Superior temporal gyrus (tissue), 1 donor: ENCODE results near the gene SLC38A10.

Experiments used
- DNase-seq: peaks from one replicate; pipeline ENCODE4 v3.0.0-alpha.2; 2016; ENCODE audit errors: extremely low spot score

SLC38A10 gene

DNA sequence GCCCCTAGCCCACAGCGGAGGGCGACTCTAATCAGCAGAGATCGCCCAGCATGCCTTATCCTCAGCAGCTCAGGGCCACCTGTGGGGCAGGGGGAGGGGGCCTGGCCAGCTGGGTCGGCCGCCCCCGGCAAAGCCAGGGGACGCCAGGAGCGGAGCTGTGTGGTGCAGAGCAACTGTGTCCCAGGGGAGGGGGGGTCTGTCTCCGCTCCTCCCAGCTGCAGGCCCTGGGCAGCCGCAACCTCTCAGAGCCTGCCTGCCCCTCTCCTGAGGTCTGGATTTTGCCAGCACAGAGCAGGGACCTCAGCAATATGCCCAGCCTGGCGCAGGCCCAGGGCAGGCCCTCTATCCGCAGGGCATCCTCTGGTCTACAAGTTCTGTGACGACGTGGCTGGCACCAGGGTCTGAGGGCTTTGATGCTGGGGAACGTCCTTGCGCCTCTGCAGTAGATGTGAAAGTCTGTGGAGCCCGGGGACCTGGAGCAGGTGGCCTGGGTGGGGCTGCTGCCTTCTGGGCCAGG lies 36.5 kb upstream of the SLC38A10 start:
- DNase-seq: no peak

DNA sequence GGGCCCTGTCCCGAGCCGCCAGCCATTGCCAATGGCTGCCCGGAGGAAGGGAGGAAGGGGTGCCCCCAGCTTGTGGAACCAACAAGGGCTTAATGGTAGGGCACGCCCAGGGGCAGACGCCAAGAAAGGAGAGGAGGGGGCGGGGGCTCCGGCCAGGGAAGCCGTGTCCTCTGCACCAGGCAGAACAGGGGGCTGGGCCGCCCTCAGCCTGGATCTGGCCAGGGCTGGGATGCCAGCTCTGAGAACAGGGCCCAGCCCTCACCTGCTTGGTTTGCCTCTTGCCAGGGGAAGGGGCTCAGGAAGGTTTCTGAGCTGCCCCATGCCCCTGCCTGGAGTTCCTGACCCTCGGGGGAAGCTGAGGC lies 35.8 kb upstream of the SLC38A10 start:
- no peak for DNase-seq

DNA sequence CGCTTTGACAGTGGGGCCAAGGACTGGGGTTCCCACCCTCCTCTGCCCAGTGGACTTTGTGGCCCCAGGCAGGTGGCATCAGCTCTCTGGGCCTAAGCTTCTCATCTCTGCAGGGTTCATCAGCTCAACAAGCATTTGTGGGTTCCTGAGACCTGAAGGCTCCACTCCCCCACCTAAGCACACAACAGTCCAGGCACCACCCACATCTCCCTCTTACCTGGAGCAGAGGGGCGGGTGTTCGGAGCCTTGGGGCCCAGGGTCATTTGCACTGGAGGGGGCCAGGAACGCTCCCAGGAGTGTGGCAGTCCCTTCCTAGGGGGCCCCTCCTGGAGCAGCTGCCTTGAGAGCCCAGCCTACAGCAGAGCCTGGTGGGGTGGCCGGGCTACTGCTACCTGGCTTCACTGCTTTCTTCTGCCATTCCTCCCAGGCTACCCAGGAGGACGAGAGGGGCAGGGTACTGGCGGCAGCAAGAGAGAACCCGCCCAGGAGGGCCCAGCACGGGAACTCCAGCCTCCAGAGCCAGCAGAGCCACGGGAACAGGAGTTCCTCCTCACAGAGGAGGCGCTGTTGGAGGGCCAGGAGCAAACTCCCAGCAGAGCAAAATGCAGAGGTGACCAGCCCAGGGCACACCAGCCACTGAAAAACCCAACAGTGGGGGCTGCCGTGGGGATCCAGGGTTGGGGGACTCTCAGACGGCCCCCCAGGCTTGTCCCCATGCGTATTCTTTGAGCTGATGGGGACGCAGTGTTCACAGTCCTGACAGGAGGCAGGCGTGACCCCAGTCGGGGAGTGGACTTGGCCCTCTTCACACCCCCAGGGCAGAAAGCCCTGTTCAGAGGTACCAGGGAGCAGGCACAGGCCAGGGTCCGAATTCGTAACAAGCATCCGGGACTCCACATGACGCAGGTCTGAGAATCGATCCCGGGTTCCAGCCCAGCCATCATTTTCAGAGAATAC lies 35.1 kb upstream of the SLC38A10 start:
- no peak for DNase-seq

DNA sequence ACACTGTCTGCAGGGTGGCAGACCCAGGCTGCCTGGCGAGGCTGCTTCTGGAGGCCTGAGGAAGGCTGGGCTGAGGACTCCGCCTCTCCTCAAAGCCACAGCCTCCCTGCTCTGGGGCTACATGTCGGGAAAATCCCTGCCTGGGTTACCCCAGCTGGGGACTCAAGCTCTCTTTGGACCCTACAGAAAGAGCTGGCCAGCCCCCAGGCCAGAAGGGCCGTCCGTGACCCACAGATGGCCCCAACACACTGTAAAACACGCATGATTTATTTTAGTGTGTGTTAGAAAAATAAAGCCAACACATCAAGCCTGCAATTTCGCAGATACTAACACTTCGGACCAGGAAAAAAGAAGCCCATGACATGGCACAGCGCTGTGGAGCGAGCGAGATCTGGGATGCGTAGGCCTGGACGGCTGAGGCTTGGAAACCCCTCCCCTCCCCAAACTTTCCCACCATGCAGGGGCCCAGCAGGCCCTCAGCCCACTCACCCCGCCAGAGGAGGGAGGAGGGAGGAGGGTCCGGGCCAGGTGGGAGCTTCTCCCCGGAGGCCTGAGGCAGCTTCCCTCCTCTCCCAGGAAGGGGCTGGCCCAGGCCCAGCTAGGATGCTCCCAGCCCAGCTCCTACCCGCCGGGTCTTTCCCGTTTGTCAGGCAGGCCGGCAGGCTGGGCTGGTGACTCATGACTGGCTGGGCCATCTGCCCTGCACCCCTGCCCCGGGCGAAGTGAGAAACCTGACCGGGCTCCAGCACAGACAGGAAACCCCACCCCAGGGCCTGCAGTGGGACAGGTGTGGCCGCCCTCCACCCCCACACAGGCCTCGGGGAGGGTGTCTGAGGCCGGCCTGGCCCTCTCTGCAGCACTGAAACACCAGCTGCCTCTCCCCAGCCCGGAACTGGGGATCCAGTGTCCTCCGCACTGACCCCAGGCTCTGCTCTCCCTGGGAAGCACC lies 34.1 kb upstream of the SLC38A10 start:
- DNase-seq: no peak

DNA sequence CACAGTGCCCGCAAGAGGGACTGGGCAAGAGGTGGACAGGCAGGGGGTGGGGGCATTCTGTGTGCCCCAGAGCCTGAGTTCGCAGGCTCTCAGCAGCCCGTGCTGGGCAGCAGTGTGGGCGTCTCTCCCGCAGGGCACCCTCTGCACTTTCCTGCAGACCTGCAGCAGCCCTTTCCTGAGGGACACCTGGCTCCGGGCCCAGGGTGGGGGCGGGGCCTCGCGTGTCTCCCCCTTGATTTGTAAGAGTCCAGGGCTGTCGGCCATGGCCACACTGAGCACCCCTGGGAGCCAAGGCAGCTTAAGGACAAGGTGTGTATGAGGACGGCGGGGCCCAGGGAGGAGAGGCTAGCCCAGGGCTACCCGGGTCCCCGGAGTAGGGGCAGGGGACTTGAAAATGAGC lies 33.4 kb upstream of the SLC38A10 start:
- DNase-seq: no peak

DNA sequence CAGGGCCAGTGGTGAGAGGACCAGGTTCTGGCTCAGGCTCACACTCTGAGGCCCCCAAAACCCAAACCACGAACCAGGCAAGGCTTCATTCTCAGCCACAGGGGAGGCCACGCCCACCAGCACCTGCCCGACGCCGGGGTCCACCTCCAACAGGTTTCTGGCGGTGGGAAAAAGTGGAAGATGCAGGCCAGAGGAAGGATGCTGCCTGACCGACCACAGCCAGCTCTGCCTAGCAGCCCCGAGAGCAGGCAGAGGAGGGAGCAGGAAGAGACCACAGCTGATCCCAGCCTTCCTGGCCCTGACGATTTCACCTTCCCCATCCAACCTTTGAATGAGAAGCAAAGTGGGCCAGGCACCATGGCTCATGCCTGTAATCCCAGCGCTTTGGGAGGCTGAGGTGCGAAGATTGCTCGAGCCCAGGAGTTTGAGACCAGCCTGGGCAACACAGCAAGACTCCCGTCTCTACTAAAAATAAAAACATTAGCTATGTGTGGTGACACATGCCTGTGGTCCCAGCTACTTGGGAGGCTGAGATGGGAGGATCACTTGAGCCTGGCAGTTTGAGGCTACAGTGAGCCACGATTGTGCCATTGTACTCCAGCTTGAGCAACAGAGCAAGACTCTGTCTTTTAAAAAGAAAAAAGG lies 30.7 kb upstream of the SLC38A10 start:
- no peak for DNase-seq

DNA sequence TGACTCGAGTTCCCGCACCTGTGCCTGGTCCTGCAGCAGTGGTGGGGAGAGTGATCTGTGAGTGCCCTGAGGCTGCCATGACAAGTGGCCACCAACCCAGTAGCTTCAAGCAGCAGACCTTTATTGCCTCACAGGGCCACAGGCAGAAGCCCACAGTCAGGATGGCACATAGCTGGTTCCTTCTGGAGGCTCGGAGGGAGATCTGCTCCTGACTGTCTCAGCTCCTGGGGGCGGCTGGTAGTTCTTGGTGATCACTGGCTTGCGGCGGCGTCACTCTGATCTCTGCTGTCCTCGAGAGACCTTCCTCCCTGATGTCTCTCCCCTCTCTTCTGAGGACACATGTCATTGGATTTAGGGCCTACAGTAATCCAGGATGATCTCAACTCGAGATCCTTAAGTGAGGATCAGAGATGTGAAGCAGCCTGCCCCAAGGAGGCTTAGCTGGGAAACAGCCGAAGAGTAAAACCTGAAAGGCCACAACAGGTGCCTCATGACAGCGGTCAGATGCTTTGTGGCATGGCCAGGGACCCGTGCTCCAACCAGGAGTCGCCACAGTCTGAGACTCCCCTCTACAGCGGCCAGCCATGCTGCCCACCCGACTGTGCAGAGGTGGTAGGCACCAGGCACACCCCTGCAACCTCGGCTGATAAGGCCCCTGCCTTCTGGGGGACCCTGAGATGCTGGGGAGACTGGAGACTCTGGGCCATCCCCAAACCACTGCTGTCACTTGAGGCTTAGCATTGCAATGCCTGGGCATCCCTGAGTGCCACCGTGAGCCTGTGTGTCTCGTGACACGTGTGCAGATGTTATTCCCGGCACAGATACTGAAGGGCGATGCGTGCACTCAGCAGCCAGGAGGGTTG lies 30.0 kb upstream of the SLC38A10 start:
- no peak for DNase-seq

DNA sequence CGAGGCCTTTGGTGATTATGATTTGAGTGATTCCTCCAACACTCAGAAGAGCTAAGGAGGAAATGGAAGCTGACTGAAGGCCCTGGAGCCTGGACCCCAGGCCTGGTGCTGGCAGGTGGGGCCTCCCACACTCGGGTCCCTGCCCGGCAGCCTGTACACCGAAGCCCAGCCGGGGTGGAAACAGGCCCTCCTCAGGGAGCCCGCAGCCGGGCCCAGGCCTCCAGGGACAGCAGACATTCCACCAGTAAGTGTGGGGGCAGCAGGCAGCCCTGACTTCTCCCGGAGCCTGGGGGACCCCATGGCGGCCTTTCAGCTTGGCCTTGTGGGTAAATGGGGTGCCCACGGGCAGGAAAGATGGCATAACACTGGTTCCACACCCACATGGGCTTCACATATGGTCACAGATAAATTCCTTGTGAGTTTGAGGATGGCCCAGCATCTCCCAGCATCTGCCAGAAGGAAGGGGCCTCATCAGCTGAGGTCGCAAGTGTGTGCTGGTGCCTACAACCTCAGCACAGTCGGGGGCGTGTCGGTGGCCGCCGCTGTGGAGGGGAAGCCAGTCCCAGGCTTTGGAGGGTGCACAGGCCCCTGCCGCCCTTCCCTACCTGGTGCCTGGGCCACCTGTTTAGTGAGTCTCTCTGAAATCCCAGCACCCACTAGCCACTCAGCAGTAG lies 29.2 kb upstream of the SLC38A10 start:
- no peak for DNase-seq

DNA sequence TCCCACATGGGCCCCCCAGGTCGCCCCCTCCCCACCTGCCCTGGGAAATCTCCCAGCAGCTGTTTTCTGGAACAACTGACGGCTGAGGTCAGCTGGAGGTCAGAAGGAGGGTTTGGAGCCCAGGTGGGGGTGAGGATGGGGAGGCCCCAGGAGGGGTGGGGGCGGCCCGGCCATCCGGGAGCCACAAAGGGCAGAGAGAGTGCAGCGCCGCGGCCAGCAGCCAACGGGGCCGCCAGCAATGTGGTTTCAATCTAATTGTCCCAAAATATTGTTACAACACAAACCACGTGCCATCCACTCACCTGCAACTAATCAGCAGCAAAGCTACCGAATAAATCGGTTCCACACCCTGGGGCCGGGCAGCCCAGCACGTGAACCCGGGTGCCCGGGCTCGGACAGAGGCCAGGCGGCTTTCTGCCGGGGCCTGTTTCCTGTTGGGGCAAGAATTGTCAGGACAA lies 28.3 kb upstream of the SLC38A10 start:
- no peak for DNase-seq

DNA sequence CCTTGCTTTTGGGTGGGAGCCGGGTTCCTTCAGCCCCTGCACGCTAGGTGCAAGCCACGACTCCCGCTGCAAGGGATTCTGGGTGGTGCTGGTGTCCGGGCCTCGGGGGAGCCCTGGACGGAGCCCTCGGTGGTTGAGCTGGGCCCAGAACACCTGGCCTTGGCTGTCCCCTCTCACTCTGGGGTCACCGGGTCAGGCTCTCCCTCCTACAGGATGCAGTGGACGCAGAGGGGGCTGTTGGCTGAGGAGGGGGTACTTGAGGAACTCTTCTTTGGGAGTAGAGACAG lies 27.9 kb upstream of the SLC38A10 start:
- DNase-seq: no peak

DNA sequence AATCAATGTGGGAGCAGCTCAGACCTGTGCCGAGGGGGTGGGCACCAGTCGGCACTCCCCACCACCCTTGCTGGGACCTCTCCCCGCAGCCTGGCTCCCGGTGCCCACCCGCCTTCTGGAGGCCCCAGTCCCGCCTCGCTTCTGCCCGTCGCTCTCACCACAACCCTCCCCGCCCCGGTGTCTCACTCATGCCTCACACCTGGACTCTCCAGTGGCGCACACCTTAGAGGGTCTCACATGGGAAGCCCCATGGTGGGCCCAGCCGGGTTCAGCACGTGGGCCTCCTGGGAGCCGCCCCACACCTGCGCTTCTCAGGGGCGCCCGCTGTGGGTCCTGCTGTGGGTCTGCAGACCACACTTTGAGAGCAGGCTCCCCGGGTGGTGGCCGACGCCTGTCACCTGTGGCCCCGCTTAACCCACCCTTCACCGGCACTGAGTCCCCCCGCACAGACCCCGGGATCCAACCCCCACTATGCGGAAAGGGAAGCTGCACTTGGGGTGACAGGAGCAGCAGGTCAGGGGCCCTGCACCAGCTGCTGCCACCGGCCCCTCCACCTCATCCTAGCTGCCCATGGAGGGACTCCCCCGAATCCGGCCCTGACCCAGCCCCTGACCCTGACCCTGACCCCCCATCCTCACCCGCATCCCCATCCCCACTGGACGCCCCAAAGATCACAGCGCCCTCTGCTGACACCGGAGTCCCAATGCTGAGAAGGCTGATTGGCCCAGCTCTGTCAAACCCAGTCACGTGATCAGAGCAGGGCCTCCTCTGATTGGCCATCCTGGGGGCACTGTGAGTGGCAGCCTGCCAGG lies 27.4 kb upstream of the SLC38A10 start:
- DNase-seq: no peak

DNA sequence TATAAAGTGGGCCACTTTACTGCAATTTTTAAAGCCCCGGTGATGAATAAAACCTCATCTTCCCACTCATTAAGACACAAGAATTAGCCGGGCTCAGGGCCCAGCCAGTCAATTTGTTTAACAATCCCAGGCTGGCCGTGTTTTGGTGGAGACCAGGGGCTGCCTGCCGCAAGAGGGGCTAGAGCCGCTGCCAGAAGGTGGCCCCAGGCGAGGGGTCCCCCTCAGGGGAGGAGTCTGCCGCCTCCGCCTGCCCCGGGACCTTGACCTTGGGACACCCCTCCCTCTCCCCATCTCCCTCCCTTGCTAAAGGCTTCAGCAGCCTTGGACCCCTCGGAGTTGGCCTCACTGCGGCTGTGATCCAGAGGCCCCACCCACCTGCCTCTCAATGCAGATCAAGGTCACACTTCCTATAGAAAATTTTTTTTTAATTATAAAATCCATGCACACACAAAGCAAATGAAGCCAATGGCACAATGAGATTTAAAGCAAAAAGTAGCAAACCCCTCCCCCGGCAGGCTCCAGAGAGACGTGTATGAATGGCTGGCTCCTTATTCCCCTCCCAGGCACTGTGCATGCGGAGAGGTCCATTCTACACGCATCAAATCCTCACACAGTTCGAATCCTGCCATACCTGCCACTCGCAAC lies 23.0 kb upstream of the SLC38A10 start:
- no peak for DNase-seq

DNA sequence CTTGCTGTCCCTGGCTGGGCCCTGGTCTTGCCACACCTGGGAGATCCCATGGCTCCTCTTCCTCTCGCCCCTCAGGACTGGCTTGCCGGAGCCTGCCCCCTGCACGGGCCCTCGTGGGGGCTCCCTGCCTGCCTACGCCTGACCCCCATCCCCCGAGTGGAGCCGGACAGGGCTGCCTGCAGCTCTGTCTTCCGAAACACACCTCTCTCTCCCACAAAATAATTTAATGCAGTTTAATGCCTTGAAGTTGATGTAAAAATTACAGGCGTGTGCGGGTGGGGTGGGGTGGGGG lies 22.4 kb upstream of the SLC38A10 start:
- DNase-seq: no peak

DNA sequence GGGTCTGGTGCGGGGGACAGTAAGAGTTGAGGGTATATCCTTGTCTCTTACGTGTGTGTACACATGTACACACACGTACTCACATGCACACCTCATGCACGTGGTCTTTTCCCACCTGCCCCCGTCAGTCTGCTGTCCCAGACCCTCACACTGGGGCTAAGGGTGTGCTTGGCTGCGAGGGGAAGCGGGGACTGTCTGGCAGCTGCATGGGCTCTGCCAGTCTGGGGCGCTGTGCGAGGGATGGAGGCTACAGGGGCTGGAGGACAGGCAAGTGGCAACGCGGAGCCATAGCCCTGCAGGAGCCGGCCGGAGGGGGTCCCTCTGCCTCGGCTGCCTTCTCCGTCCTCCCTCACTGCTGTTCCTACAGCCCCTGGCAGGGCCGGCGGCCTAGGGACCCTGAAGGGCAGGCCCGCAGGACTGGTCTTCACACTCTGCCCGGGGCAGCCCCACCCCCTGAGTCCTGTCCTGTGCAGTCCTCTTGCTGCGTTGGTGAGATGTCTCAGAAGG lies 20.8 kb upstream of the SLC38A10 start:
- no peak for DNase-seq

DNA sequence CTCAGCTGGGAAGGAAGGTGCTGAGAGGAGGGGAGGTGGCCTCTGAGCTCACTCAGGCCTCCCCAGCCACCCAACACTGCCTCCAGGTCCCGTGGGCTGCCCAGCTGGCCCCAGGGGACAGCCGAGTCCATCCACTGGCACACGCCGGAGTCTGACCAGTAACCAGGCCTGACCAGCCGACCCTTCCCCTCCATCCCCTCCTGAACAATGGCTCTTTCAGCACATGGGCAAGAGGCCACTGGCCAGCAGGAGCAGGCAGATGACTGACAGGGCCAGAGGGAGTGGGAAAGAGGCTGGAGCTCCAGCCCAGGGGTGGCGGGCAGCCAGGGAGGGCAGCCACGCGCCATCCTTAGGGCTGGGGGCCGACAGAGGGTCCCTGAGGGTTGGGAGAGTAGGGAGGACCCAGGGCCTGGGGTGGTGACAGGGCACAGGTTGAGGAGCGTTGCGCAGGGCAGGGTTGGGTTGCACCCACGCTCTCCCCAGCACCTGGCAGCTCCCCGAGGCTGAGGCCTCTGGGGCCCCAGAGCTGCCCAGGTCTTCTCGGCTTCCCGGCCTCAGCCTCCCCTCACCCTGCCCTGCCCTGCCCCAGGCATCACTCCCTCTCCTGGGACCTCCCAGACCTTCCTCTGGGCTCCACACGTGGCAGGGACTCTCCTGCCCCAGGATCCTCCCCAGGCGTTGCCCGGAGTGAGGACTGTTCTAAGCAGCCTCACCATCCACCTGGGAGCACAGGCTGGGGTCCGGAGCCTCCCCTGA lies 20.2 kb upstream of the SLC38A10 start:
- peak; percentile 48 for DNase-seq

DNA sequence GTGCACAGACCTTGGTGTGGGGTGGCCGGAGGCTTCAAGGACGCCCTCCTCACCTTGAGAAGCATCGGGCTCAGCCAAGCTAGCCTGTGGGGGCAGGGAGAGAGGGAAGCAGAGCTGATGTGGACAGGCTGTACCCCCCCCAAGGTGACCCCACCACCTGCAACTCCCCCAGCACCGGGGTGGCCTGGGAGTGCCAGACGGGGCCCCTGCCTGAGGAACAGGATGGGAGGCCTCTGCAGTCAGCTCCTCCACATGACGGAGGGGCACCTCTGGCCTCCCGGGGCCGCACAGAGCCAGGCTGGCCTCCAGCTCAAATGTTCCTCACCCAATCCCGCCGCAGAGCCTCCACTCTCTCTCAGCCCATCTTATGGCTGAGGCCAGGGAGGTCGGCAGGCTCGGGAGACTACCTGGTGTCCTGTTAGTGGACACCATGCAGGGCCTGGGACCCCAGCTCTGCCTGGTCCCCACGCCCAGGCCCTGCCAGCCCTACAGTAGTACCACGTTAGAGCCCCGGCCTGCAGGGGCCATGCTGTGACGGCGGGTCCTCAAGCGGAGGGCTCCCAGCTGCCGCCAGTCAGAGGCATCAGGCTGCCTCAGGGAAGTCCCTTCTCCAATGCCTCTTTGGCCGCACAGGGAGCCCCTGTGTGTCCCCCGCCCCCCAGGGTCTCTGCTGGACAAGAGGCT lies 19.4 kb upstream of the SLC38A10 start:
- DNase-seq: no peak

DNA sequence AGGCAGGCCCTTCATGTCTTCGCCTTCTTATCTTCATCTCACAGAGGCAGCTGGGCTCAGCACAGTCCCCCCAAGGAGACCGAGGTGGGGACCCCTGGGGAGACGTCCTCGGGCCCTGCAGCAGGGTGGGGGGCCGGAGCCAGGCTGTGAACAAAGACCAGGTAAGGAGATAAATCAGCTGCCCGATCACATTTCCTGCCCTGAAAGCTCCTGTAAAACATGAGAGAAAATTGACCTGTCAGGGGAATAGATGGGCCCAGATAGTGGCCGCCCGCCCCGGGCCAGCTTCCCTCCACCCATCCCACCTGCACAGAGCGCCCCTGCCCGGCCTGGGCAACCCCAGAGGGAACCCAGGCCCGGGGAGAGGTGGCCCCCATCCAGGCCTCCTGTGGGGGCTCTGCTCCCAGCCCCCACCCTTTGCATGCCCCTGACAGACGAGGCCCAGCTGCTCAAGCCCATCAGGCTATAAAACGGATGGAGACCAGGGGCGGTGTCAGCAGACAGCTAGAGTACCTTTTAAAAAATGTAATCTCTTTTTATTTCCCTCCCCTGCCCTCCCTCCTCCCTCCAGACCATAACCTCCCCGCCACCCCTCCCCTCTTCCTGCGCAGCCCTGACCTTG lies 18.8 kb upstream of the SLC38A10 start:
- no peak for DNase-seq
